Endothelial cell of umbilical vein (primary cell): Measurements from ENCODE around the gene STK39. TPM values are rescaled to one million over a fixed set of nuclear protein-coding genes. Genes with fewer than 3 reads are reported as not detected.

ENCODE experiments used
- BruUV-seq: library from RNA; stranded (reverse); fragments of 400-500 nt; replicated peaks from 2 replicates; lab custom pipeline; 2021; lab: Mats Ljungman, UMichigan
- CTCF ChIA-PET: fragments of 300-600, 350-600 bp; sonication (Branson Sonifier 250); formaldehyde crosslinking; loops from one replicate; lab custom pipeline; 2021; ENCODE audit warnings: antibody characterized with exemption, inconsistent platforms; lab: Charles Lee
- POLR2A ChIA-PET: fragments of 300-600, 350-600 bp; sonication (Branson Sonifier 250); formaldehyde crosslinking; loops from one replicate; lab custom pipeline; 2021; ENCODE audit warnings: antibody characterized with exemption, inconsistent platforms; lab: Charles Lee
- DNase-seq: peaks from one replicate; pipeline ENCODE4 v3.0.0-alpha.2; 2011; ENCODE audit warnings: low read depth, low spot score
- FAIRE-seq: peaks from 2 replicates; lab custom pipeline; 2011; peaks lifted over from hg19 to GRCh38; lab: Jason Lieb, UNC
- H2AFZ ChIP-seq: 2 replicates; pipeline ENCODE4 v1.6.0; 2012; ENCODE audit warnings: low read depth, low read length, control low read depth, inconsistent platforms
- H3K27ac ChIP-seq: 2 replicates; pipeline ENCODE4 v1.5.1; 2011; ENCODE audit warnings: low read depth, mild to moderate bottlenecking, control low read depth, low read length, moderate library complexity; ENCODE audit not compliant: insufficient read depth
- H3K27me3 ChIP-seq, 2 experiments: 2 replicates each; pipeline versions ENCODE4 v1.6.0 to v1.6.1; 2011; ENCODE audit warnings: low read length in 2 of 2, mixed read lengths in 1 of 2; ENCODE audit not compliant: control insufficient read depth in 2 of 2, insufficient read depth in 2 of 2
- H3K36me3 ChIP-seq, 2 experiments: 2 replicates in 1 of 2; 3 replicates in 1 of 2; pipeline ENCODE4 v1.5.1; 2011; ENCODE audit warnings: low read length in 2 of 2, mild to moderate bottlenecking in 1 of 2, moderate library complexity in 1 of 2; ENCODE audit not compliant: control insufficient read depth in 2 of 2, insufficient read depth in 2 of 2; ENCODE audit errors: extremely low read depth in 1 of 2
- H3K4me1 ChIP-seq: 3 replicates; pipeline ENCODE4 v1.5.1; 2011; ENCODE audit warnings: mild to moderate bottlenecking, low read length; ENCODE audit not compliant: control insufficient read depth, insufficient read depth; ENCODE audit errors: extremely low read depth
- H3K4me2 ChIP-seq: 2 replicates; pipeline ENCODE4 v1.6.1; 2011; ENCODE audit warnings: low read length, control low read depth, mixed read lengths; ENCODE audit not compliant: insufficient read depth
- H3K4me3 ChIP-seq, 3 experiments: fragments of 200-600 bp in 1 of 3; sonication (generic), shearing (Covaris generic) in 1 of 3; replicated peaks in 1 of 3; 2 replicates each; pipeline ENCODE4 v1.5.1; 2011 to 2016; ENCODE audit warnings: control low read depth in 3 of 3, low read length in 3 of 3, mild to moderate bottlenecking in 2 of 3, inconsistent platforms in 1 of 3, low read depth in 1 of 3, moderate library complexity in 1 of 3; ENCODE audit not compliant: insufficient read depth in 1 of 3
- H3K79me2 ChIP-seq: 2 replicates; pipeline ENCODE4 v1.6.0; 2012; ENCODE audit warnings: low read length, inconsistent platforms; ENCODE audit not compliant: control insufficient read depth, insufficient read depth
- H3K9ac ChIP-seq: replicated peaks from 2 replicates; pipeline ENCODE3; 2011; ENCODE audit warnings: low read length, control low read depth; ENCODE audit not compliant: insufficient read depth; ENCODE audit errors: extremely low read depth
- H3K9me1 ChIP-seq: replicated peaks from 3 replicates; pipeline ENCODE4 v1.6.0; 2011; ENCODE audit warnings: mild to moderate bottlenecking, low read length; ENCODE audit not compliant: control insufficient read depth, insufficient read depth; ENCODE audit errors: extremely low read depth
- H3K9me3 ChIP-seq: replicated peaks from 2 replicates; pipeline ENCODE4 v1.5.1; 2012; ENCODE audit warnings: low read length, inconsistent platforms; ENCODE audit not compliant: control insufficient read depth, insufficient read depth
- H4K20me1 ChIP-seq: replicated peaks from 2 replicates; pipeline ENCODE3; 2011; ENCODE audit warnings: mild to moderate bottlenecking, low read length; ENCODE audit not compliant: control insufficient read depth, insufficient read depth; ENCODE audit errors: extremely low read depth
- CTCF ChIP-seq, 2 donors: IDR thresholded peaks; 1 replicate in 1 of 2; 2 replicates in 1 of 2; pipeline ENCODE4 v1.5.1; 2011; ENCODE audit warnings: low read length in 2 of 2, mild to moderate bottlenecking in 2 of 2, moderate library complexity in 2 of 2, control low read depth in 1 of 2, inconsistent platforms in 1 of 2, low read depth in 1 of 2; ENCODE audit not compliant: insufficient read depth in 1 of 2; ENCODE audit errors: extremely low read depth in 1 of 2
- EZH2 ChIP-seq: IDR thresholded peaks from 2 replicates; pipeline ENCODE4 v1.6.1; 2012; ENCODE audit warnings: borderline replicate concordance, low read depth, mild to moderate bottlenecking, moderate library complexity, low read length, inconsistent platforms; ENCODE audit not compliant: severe bottlenecking
- FOS ChIP-seq: IDR thresholded peaks from 2 replicates; pipeline ENCODE4 v1.6.1; 2011; ENCODE audit warnings: mild to moderate bottlenecking, low read length, moderate library complexity, borderline replicate concordance; ENCODE audit not compliant: insufficient read depth
- GATA2 ChIP-seq: IDR thresholded peaks from 2 replicates; pipeline ENCODE4 v1.7.0; 2011; ENCODE audit warnings: low read depth, mild to moderate bottlenecking, moderate library complexity, mixed read lengths, low read length; ENCODE audit not compliant: insufficient read length, insufficient read depth
- JUN ChIP-seq: IDR thresholded peaks from 2 replicates; pipeline ENCODE4 v1.6.1; 2011; ENCODE audit warnings: borderline replicate concordance, low read depth; ENCODE audit not compliant: insufficient read length, insufficient read depth
- MAX ChIP-seq: IDR thresholded peaks from 2 replicates; pipeline ENCODE4 v1.6.1; 2011; ENCODE audit not compliant: insufficient read depth, insufficient read length
- MYC ChIP-seq: IDR thresholded peaks from one replicate; pipeline ENCODE4 v1.6.1; 2011; ENCODE audit warnings: mild to moderate bottlenecking, low read depth, low read length
- POLR2A ChIP-seq: IDR thresholded peaks from 2 replicates; pipeline ENCODE4 v1.6.1; 2012; ENCODE audit warnings: low read depth, mild to moderate bottlenecking, control low read depth, low read length
- POLR2AphosphoS5 ChIP-seq: IDR thresholded peaks from 2 replicates; pipeline ENCODE4 v1.6.1; 2012; ENCODE audit warnings: low read depth, mild to moderate bottlenecking, control low read depth, low read length, moderate library complexity; ENCODE audit not compliant: insufficient read depth
- dilution Hi-C: fragments of 300-500 bp; cut with MboI; formaldehyde crosslinking; loops from one replicate; pipeline ENCODE4 v1.15.0; 2019; ENCODE audit warnings: low sequenced_read_pairs; ENCODE audit not compliant: extremely low pct_ligation_motif_present
- intact Hi-C: fragments of 100-400 bp; cut with micrococcal nuclease; formaldehyde crosslinking; loops from one replicate; pipeline ENCODE4 v1.10.0; 2022
- polyA plus RNA-seq, 4 experiments: library from polyadenylated mRNA; depleted of rRNA in 3 of 4; stranded (reverse) in 3 of 4; unstranded in 1 of 4; fragments of >200 nt; gene quantifications; 2 replicates each; pipeline versions ENCODE4 v1.2.1 to v1.2.3, GENCODE V29; 2011 to 2012; ENCODE audit warnings: missing spikeins in 1 of 4
- total RNA-seq: library from RNA; stranded (reverse); gene quantifications from 2 replicates; pipeline ENCODE4 v1.2.3, GENCODE V29; 2021

STK39 gene
- total and polyA plus RNA-seq, 2 donors (not counting 3 experiments of a cell fraction or from before 2014, with no cell fraction given), result 4.6 to 13.1 TPM

- H3K27ac ChIP-seq, result no peak overlapping the region
- H4K20me1 ChIP-seq, result no peaks in the 10 kb centered on the region
- H3K9me1 ChIP-seq, result no peaks in the 10 kb centered on the region
- no peaks in the 10 kb centered on the region for H3K79me2 ChIP-seq
- no peak overlapping the region for H3K9ac ChIP-seq
- dilution Hi-C loops (no loop called here), intact Hi-C loops (no loop called here)
- TF ChIP-seq GATA2, result no peak
- TF ChIP-seq JUN, result no peak
- TF ChIP-seq EZH2, result no peak
- TF ChIP-seq MYC, result no peak
- TF ChIP-seq POLR2A, result no peak
- no peak for TF ChIP-seq POLR2AphosphoS5
- TF ChIP-seq MAX, result no peak
- no peak for TF ChIP-seq CTCF (IDR thresholded peaks at IDR 0.05; ENCODE audit: extremely low read depth in 1 of 2, insufficient read depth in 1 of 2, low read depth in 1 of 2, low read length in 2 of 2)
- no peak for TF ChIP-seq FOS
- FAIRE-seq, result no peak
- ChIA-PET POLR2A (no interaction called here), CTCF (interaction anchor here (1.9 kb wide), 1 partner anchor 104 kb away, joined by 4 read pairs; no protein-coding TSS in a partner anchor)
- H3K9me3 ChIP-seq, result no peaks in the 10 kb centered on the region
- no peaks in the 10 kb centered on the region for H3K27me3 ChIP-seq
- no peaks in the 10 kb centered on the region for H3K36me3 ChIP-seq
- no peaks in the 10 kb centered on the region for H3K4me1 ChIP-seq
- no peak overlapping the region for H3K4me2 ChIP-seq
- DNase-seq, result no peak
- H3K4me3 ChIP-seq, result no peak overlapping the region
- no peak overlapping the region for H2AFZ ChIP-seq
- BruUV-seq, result no TSS peak
These were observed 232.0 kb downstream of the STK39 start for GRCh38 chr2:168015274-168015953.
